ENCODE data around the gene PPT1. TPM values are rescaled to one million over a fixed set of nuclear protein-coding genes. Genes with fewer than 3 reads are reported as not detected.
"Not testable (repeated sequence)": the region's sequence is repeated elsewhere in the genome, so short reads cannot be mapped to it uniquely, and the experiment has no call there.

PPT1 gene
- polyA plus RNA-seq, 1 donor from 2014 or later = 64.6 TPM

GRCh38 chr1:40092241-40092640 is 4.8 kb downstream of the PPT1 start:
- H2AFZ ChIP-seq (ENCODE audit: low read depth, low read length) = no peak overlapping the region
- H4K20me1 ChIP-seq (ENCODE audit: insufficient read depth) = no peaks in the 10 kb centered on the region
- H3F3A ChIP-seq (ENCODE audit: insufficient read depth, low read length, poor library complexity, severe bottlenecking) = no peaks in the 10 kb centered on the region
- H3K9ac ChIP-seq (ENCODE audit: low read length) = no peak overlapping the region
- no peak overlapping the region for H3K27ac ChIP-seq (ENCODE audit: low read length)
- H3K9me2 ChIP-seq (ENCODE audit: insufficient read depth, low read length) = no peaks in the 10 kb centered on the region
- H3K27me3 ChIP-seq (ENCODE audit: insufficient read depth, low read depth, low read length) = no peaks in the 10 kb centered on the region
- H3K4me2 ChIP-seq (ENCODE audit: low read length) = no peak overlapping the region
- no peak overlapping the region for H3K4me3 ChIP-seq (ENCODE audit: low read length)
- H3K79me2 ChIP-seq (replicated peaks; ENCODE audit: insufficient read depth, low read length) = peaks cover 10% of the 10 kb centered on the region
- peaks cover 14% of the 10 kb centered on the region for H3K36me3 ChIP-seq (ENCODE audit: insufficient read depth, low read length)
- H3K9me3 ChIP-seq (ENCODE audit: low read length) = no peaks in the 10 kb centered on the region
- TF ChIP-seq RAD21 (conservative IDR thresholded peaks at IDR 0.05) (no peak), MXI1 (conservative IDR thresholded peaks at IDR 0.05; ENCODE audit: poor library complexity, severe bottlenecking) (no peak), POLR2AphosphoS5 (IDR thresholded peaks at IDR 0.05) (no peak), CTCF (IDR thresholded peaks at IDR 0.05; ENCODE audit: poor library complexity, severe bottlenecking) (no peak)

- no peak for TF ChIP-seq POLR2AphosphoS5 (IDR thresholded peaks at IDR 0.05)
- no peak for TF ChIP-seq EZH2 (IDR thresholded peaks at IDR 0.05; ENCODE audit: borderline replicate concordance, insufficient read depth, low read length, poor library complexity, severe bottlenecking)
- TF ChIP-seq RAD21 (conservative IDR thresholded peaks at IDR 0.05) = no peak
- TF ChIP-seq TAF1 (IDR thresholded peaks at IDR 0.05; ENCODE audit: low read depth) = no peak
- TF ChIP-seq MXI1 (conservative IDR thresholded peaks at IDR 0.05; ENCODE audit: poor library complexity, severe bottlenecking) = no peak
- no peak for TF ChIP-seq EP300 (conservative IDR thresholded peaks at IDR 0.05; ENCODE audit: poor library complexity, severe bottlenecking)
- no peaks in the 10 kb centered on the region for H3F3A ChIP-seq (ENCODE audit: insufficient read depth, low read length, poor library complexity, severe bottlenecking)
- no peaks in the 10 kb centered on the region for H3K9me3 ChIP-seq (ENCODE audit: low read length)
- H3K9ac ChIP-seq (ENCODE audit: low read length) = no peak overlapping the region
- H3K27ac ChIP-seq (ENCODE audit: low read length) = no peak overlapping the region
- peaks cover under 1% of the 10 kb centered on the region for H3K79me2 ChIP-seq (replicated peaks; ENCODE audit: insufficient read depth, low read length)
- H3K27me3 ChIP-seq (ENCODE audit: insufficient read depth, low read depth, low read length) = no peaks in the 10 kb centered on the region
- H2AFZ ChIP-seq (ENCODE audit: low read depth, low read length) = no peak overlapping the region
- no peaks in the 10 kb centered on the region for H3K9me2 ChIP-seq (ENCODE audit: insufficient read depth, low read length)
- H3K4me3 ChIP-seq (ENCODE audit: low read length) = no peak overlapping the region
- peaks cover 14% of the 10 kb centered on the region for H3K36me3 ChIP-seq (ENCODE audit: insufficient read depth, low read length)
- no peaks in the 10 kb centered on the region for H4K20me1 ChIP-seq (ENCODE audit: insufficient read depth)
- H3K4me2 ChIP-seq (ENCODE audit: low read length) = no peak overlapping the region
Measured at GRCh38 chr1:40090652-40091355, 6.2 kb downstream of the PPT1 start.

DNA sequence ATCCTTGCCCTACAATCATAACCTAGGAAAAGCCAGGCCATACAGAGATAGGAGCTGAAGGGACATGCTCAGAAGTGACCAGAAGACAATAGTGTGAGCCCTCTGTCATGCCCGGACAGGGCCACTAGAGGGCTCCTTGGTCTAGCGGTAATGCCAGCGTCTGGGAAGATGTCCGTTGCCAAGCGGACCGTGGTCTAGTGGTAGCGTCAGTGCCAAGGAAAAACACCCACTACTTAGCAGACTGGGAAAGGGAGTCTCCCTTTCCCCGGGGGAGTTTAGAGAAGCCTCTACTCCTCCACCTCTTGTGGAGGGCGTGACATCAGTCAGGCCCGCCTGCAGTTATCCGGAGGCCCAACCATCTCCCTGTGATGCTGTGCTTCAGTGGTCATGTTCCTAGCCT is 12.3 kb downstream of the PPT1 start:
- H3K4me2 ChIP-seq (ENCODE audit: low read length); H3K79me2 ChIP-seq (replicated peaks; ENCODE audit: insufficient read depth, low read length); H3K36me3 ChIP-seq (ENCODE audit: insufficient read depth, low read length); H3K9ac ChIP-seq (ENCODE audit: low read length); H3K9me2 ChIP-seq (ENCODE audit: insufficient read depth, low read length); H4K20me1 ChIP-seq (ENCODE audit: insufficient read depth); H3K4me3 ChIP-seq (ENCODE audit: low read length); H3K27me3 ChIP-seq (ENCODE audit: insufficient read depth, low read depth, low read length); H2AFZ ChIP-seq (ENCODE audit: low read depth, low read length); H3F3A ChIP-seq (ENCODE audit: insufficient read depth, low read length, poor library complexity, severe bottlenecking); H3K27ac ChIP-seq (ENCODE audit: low read length); H3K9me3 ChIP-seq (ENCODE audit: low read length): not testable (repeated sequence)
- TF ChIP-seq SMC3 (conservative IDR thresholded peaks at IDR 0.05; ENCODE audit: poor library complexity) (peak; percentile 64), CTCF (IDR thresholded peaks at IDR 0.05; ENCODE audit: poor library complexity, severe bottlenecking) (peak; percentile 66)
